Stomach (tissue), 4 donors: Measurements from ENCODE around the gene CTSC.

ENCODE experiments used
- POLR2A ChIP-seq, 4 donors: fragments of 450-650 bp; IDR thresholded peaks; one replicate each; pipeline ENCODE4 v1.6.1; 2016; ENCODE audit warnings: antibody characterized with exemption in 4 of 4, control low read depth in 2 of 4, mild to moderate bottlenecking in 1 of 4, moderate library complexity in 1 of 4
- TF ChIP-seq, protein P1 (sequence below), 7 experiments: fragments of 450-650 bp in 4 of 7; fragments of 200-600 bp in 3 of 7; sonication (generic) in 3 of 7; IDR thresholded peaks; one replicate each; pipeline ENCODE4 v1.5.1; 2016 to 2019; ENCODE audit warnings: antibody characterized with exemption in 7 of 7, control low read depth in 2 of 7, mild to moderate bottlenecking in 1 of 7

DNA sequence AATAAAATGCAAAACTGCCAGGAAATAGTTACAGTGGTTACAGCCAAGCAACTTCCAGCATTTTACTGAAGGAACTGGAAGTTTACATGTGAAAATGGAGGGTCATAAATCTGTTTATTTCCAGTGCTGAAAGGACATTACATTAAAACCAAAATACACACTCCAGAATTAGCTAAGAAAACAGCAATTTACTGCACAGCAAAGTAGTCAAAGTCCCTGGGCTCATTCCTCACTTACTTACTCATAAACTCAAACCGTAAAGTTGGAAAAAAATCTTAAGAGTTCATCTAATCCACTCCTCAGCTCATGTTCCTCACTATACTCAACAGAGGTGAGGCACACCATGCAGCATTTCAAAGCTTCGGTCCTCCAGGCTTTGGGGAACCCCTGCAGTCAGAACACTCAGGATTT, 17.4 kb downstream of the CTSC start:
- TF ChIP-seq, protein P1, sequence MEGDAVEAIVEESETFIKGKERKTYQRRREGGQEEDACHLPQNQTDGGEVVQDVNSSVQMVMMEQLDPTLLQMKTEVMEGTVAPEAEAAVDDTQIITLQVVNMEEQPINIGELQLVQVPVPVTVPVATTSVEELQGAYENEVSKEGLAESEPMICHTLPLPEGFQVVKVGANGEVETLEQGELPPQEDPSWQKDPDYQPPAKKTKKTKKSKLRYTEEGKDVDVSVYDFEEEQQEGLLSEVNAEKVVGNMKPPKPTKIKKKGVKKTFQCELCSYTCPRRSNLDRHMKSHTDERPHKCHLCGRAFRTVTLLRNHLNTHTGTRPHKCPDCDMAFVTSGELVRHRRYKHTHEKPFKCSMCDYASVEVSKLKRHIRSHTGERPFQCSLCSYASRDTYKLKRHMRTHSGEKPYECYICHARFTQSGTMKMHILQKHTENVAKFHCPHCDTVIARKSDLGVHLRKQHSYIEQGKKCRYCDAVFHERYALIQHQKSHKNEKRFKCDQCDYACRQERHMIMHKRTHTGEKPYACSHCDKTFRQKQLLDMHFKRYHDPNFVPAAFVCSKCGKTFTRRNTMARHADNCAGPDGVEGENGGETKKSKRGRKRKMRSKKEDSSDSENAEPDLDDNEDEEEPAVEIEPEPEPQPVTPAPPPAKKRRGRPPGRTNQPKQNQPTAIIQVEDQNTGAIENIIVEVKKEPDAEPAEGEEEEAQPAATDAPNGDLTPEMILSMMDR (IDR thresholded peaks at IDR 0.05) = no peak
- no peak for TF ChIP-seq POLR2A (IDR thresholded peaks at IDR 0.05)
